K562 (cell line): Measurements from ENCODE around the gene CARS2. TPM values are rescaled to one million over a fixed set of nuclear protein-coding genes. Genes with fewer than 3 reads are reported as not detected.

ENCODE experiments used
- CREB1 ChIP-seq, 2 experiments: sonication (generic) in 1 of 2; formaldehyde crosslinking in 1 of 2; IDR thresholded peaks; 2 replicates each; pipeline versions ENCODE4 v1.6.1 to v1.8.0; 2012 to 2022; ENCODE audit warnings: inconsistent platforms in 1 of 2, mild to moderate bottlenecking in 1 of 2, missing genetic modification reagents in 1 of 2, moderate library complexity in 1 of 2
- ELK1 ChIP-seq: sonication (generic); formaldehyde crosslinking; IDR thresholded peaks from 2 replicates; pipeline ENCODE4 v1.8.1; 2022; ENCODE audit warnings: missing genetic modification reagents
- HBP1 ChIP-seq: fragments of 450-650 bp; formaldehyde crosslinking; IDR thresholded peaks from 2 replicates; pipeline ENCODE4 v1.4.0; 2022; ENCODE audit warnings: missing genetic modification characterization
- HMBOX1 ChIP-seq: sonication (generic); IDR thresholded peaks from 2 replicates; pipeline ENCODE4 v1.6.1; 2016
- MEIS2 ChIP-seq: fragments of 450-650 bp; IDR thresholded peaks from 2 replicates; pipeline ENCODE4 v1.6.1; 2014; ENCODE audit warnings: mild to moderate bottlenecking; ENCODE audit not compliant: partially characterized antibody
- MNT ChIP-seq, 2 experiments: fragments of 450-650 bp; conservative IDR thresholded peaks; 2 replicates each; pipeline ENCODE4 v1.6.1; 2017; ENCODE audit warnings: mild to moderate bottlenecking in 2 of 2, moderate library complexity in 2 of 2
- NR3C1 ChIP-seq: sonication (generic); formaldehyde crosslinking; IDR thresholded peaks from 2 replicates; pipeline ENCODE4 v1.8.1; 2022; ENCODE audit warnings: missing genetic modification reagents
- RBM39 ChIP-seq: fragments of 200-400 bp; formaldehyde crosslinking; optimal IDR thresholded peaks from 2 replicates; pipeline ENCODE3; 2018; ENCODE audit warnings: low read depth, low read length
- SAFB2 ChIP-seq: fragments of 200-400 bp; formaldehyde crosslinking; IDR thresholded peaks from 2 replicates; pipeline ENCODE4 v1.6.1; 2018; ENCODE audit warnings: borderline replicate concordance, low read length, low read depth, moderate library complexity; ENCODE audit not compliant: severe bottlenecking
- SFPQ ChIP-seq: fragments of 200-400 bp; formaldehyde crosslinking; IDR thresholded peaks from 2 replicates; pipeline ENCODE4 v1.6.1; 2017; ENCODE audit warnings: mild to moderate bottlenecking, low read depth, low read length, moderate library complexity
- ZBTB12 ChIP-seq: fragments of 250-450 bp; sonication (Bioruptor Pico); IDR thresholded peaks from 2 replicates; pipeline ENCODE4 v1.4.0; 2020
- ZBTB17 ChIP-seq: fragments of 450-650 bp; formaldehyde crosslinking; IDR thresholded peaks from 2 replicates; pipeline ENCODE4 v1.4.0; 2020; ENCODE audit warnings: mild to moderate bottlenecking
- ZNF174 ChIP-seq: fragments of 250-450 bp; sonication (Bioruptor Pico); IDR thresholded peaks from 2 replicates; pipeline ENCODE4 v1.4.0; 2020; ENCODE audit warnings: mild to moderate bottlenecking
- ZNF253 ChIP-seq: fragments of 250-450 bp; sonication (Bioruptor Pico); conservative IDR thresholded peaks from 2 replicates; pipeline ENCODE4 v1.6.1; 2021; ENCODE audit warnings: mild to moderate bottlenecking
- ZNF436 ChIP-seq: fragments of 250-450, 450-650 bp; sonication (Bioruptor Pico); formaldehyde crosslinking; IDR thresholded peaks from 2 replicates; pipeline ENCODE4 v1.7.0; 2020; ENCODE audit warnings: mild to moderate bottlenecking
- ZNF76 ChIP-seq: fragments of 250-450 bp; sonication (Bioruptor Pico); IDR thresholded peaks from 2 replicates; pipeline ENCODE4 v1.4.0; 2020; ENCODE audit warnings: mild to moderate bottlenecking, moderate library complexity, borderline replicate concordance
- ZSCAN29 ChIP-seq: fragments of 450-650 bp; IDR thresholded peaks from 2 replicates; pipeline ENCODE4 v1.6.1; 2017
- polyA plus RNA-seq, 8 experiments: library from polyadenylated mRNA; depleted of rRNA in 4 of 8; stranded (reverse) in 5 of 8; unstranded in 3 of 8; fragments of >200 nt; fragmentation: Nextera tagmentation in 2 of 8; fragmentation: Illumina TruSeq in 1 of 8; extraction: Ambion mirVana in 2 of 8; extraction: Trizol in 1 of 8; gene quantifications; 2 replicates each; pipeline versions ENCODE4 v1.2.1 to v1.2.3, GENCODE V29; 2011 to 2014; ENCODE audit warnings: inconsistent platforms in 1 of 8, missing spikeins in 1 of 8
- total RNA-seq, 7 experiments: library from RNA; depleted of rRNA in 6 of 7; stranded (reverse); fragments of >200 nt in 6 of 7; fragmentation: Illumina TruSeq in 2 of 7; extraction: Trizol in 2 of 7; gene quantifications; 2 replicates each; pipeline versions ENCODE4 v1.2.1 to v1.2.3, GENCODE V29; 2011 to 2021; ENCODE audit warnings: low replicate concordance in 1 of 7

Gene CARS2
- total and polyA plus RNA-seq, 9 of the 15 experiments (the other 6 are each of a cell fraction or from before 2014, with no cell fraction given), result 1.7 to 37.4 (median 30.5) TPM

GRCh38 chr13:110705826-110706569, at the start of gene CARS2 (continued):
- TF ChIP-seq NR3C1 (CRISPR knock-in tag) (no peak), RBM39 (no peak), MEIS2 (peak; percentile 20), ZNF174 (CRISPR knock-in tag) (no peak), CREB1 (IDR thresholded peaks at IDR 0.05) (peak; percentile 47), CREB1 (CRISPR knock-in tag; IDR thresholded peaks at IDR 0.05) (no peak), HMBOX1 (no peak), ZBTB12 (CRISPR knock-in tag) (no peak), ZNF436 (CRISPR knock-in tag) (no peak), ZNF76 (CRISPR knock-in tag) (no peak), SFPQ (no peak), ZSCAN29 (no peak), SAFB2 (no peak), HBP1 (CRISPR knock-in tag) (no peak), MNT (conservative IDR thresholded peaks at IDR 0.05) (peak; percentile 59 to 78), ZBTB17 (no peak), ZNF253 (CRISPR knock-in tag) (no peak), ELK1 (CRISPR knock-in tag) (no peak)
